Measurements from ENCODE around the gene FRS2. TPM values are rescaled to one million over a fixed set of nuclear protein-coding genes. Genes with fewer than 3 reads are reported as not detected.

Gene FRS2
- total and polyA plus RNA-seq, 10 of the 15 experiments (the other 5 are each of a cell fraction or from before 2014, with no cell fraction given) = 1.1 to 13.1 (median 5.9) TPM

DNA sequence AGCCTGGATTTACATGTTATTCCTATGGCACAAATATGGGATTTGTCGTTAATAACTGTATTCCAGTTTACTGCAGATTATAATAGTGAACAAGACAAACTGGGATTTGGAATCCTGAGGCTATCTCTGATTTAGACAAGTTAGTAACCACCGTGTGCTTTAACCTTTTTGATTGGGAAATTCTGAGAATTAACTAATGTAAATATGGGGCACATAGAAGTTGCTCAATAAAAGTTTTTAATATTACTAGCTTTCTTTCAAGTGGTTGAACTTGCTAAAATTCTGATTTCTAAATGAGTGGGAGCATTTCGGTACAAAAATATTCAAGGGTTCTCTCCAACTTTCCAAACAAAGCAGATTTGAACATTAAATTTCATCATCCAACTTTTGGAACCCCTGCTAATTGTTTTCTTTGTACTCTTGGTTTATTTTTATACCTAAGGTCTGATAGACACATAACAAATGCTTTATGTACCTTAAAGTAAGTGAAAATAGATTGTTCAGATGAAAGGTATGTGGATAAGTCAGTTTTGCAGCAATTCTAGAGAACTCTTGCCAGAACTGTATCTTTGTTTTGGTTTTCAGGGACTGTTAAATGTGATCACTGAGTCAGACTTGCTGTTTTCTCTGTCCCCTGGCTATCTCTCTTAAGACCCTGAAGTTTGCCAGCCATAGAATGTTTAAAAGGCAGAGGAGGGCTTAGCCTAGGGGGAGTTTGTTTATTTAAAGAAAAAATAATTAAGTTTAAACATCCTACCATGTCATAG lies 57.5 kb downstream of the FRS2 start:
- Histone ChIP-seq H3K79me2 (ENCODE audit: control insufficient read depth, insufficient read depth, low read length) (peaks cover 17% of the 10 kb centered on the region), H2AFZ (ENCODE audit: control insufficient read depth, low read depth, low read length) (no peak overlapping the region), H3K4me1 (ENCODE audit: control insufficient read depth, insufficient read depth, low read length) (peaks cover 3% of the 10 kb centered on the region; the same call in 1 of the 2 replicates), H3K9ac (ENCODE audit: control insufficient read depth, insufficient read depth, low read length) (no peak overlapping the region), H3K4me3 (no peak overlapping the region), H3K9me3 (replicated peaks; ENCODE audit: control insufficient read depth, insufficient read depth, low read length) (peaks cover 2% of the 10 kb centered on the region; the same call in 1 of the 3 replicates), H3K27ac (ENCODE audit: control insufficient read depth, insufficient read depth) (no peak overlapping the region), H3K4me2 (ENCODE audit: control insufficient read depth, insufficient read depth) (no peak overlapping the region), H3K36me3 (ENCODE audit: control insufficient read depth in 2 of 2, insufficient read depth in 2 of 2, low read length in 1 of 2) (peaks cover 0 to 3% of the 10 kb centered on the region in 2 experiments; a peak in 2 of 4 replicates), H4K20me1 (ENCODE audit: control insufficient read depth, insufficient read depth) (no peaks in the 10 kb centered on the region), H3K27me3 (replicated peaks in 1 of 2; ENCODE audit: control insufficient read depth in 2 of 2, insufficient read depth in 2 of 2, low read length in 1 of 2) (no peaks in the 10 kb centered on the region)
- ChIA-PET SMC1A (ENCODE audit: uncharacterized antibody, unreplicated experiment) (interaction anchor here (1.0 to 2.2 kb wide), 3 partner anchors 12 to 52 kb away, joined by 3 to 7 read pairs (median 3); no protein-coding TSS in a partner anchor), CTCF (interaction anchor here (1.7 kb wide), 1 partner anchor 12 kb away, joined by 3 read pairs; no protein-coding TSS in a partner anchor), POLR2A (interaction anchor here (0.6 to 1.4 kb wide), 2 partner anchors 26 to 29 kb away, joined by 3 to 4 read pairs; no protein-coding TSS in a partner anchor), RAD21 (ENCODE audit: unreplicated experiment) (interaction anchor here (1.0 kb wide), 1 partner anchor 12 kb away, joined by 3 read pairs; no protein-coding TSS in a partner anchor)
- 33% methylated on average over 3 of the region's 3 CpGs for WGBS (ENCODE audit: insufficient coverage, insufficient replicate concordance, low lambda C conversion rate, missing lambda C conversion rate)
- DNase-seq (ENCODE audit: low read depth, low spot score) = no peak
- no TSS peak for BruUV-seq (replicated peaks)
- ATAC-seq = peak; percentile 26; the same call in 1 of the 3 replicates
- in situ Hi-C loops (cut with MboI) (no loop called here), intact Hi-C loops (cut with micrococcal nuclease; ENCODE audit: unreplicated experiment) (loop anchor here (5.0 kb wide), 1 partner anchor 55 kb away; the partner anchor contains the start of gene FRS2)
- TF ChIP-seq JUNB (IDR thresholded peaks at IDR 0.05) = peak; percentile 32; the same call in 1 of the 2 replicates
- TF ChIP-seq, protein P1, sequence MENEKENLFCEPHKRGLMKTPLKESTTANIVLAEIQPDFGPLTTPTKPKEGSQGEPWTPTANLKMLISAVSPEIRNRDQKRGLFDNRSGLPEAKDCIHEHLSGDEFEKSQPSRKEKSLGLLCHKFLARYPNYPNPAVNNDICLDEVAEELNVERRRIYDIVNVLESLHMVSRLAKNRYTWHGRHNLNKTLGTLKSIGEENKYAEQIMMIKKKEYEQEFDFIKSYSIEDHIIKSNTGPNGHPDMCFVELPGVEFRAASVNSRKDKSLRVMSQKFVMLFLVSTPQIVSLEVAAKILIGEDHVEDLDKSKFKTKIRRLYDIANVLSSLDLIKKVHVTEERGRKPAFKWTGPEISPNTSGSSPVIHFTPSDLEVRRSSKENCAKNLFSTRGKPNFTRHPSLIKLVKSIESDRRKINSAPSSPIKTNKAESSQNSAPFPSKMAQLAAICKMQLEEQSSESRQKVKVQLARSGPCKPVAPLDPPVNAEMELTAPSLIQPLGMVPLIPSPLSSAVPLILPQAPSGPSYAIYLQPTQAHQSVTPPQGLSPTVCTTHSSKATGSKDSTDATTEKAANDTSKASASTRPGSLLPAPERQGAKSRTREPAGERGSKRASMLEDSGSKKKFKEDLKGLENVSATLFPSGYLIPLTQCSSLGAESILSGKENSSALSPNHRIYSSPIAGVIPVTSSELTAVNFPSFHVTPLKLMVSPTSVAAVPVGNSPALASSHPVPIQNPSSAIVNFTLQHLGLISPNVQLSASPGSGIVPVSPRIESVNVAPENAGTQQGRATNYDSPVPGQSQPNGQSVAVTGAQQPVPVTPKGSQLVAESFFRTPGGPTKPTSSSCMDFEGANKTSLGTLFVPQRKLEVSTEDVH (IDR thresholded peaks at IDR 0.05; ENCODE audit: low read depth, partially characterized antibody) = no peak
- TF ChIP-seq BCL11A (IDR thresholded peaks at IDR 0.05; ENCODE audit: low read depth, low read length) = no peak
- TF ChIP-seq RUNX3 (IDR thresholded peaks at IDR 0.05; ENCODE audit: low read length) = peak; percentile 27; the same call in 1 of the 2 replicates
- TF ChIP-seq TCF7 (IDR thresholded peaks at IDR 0.05; ENCODE audit: borderline replicate concordance) = peak; percentile 73
- TF ChIP-seq SMARCA5 (IDR thresholded peaks at IDR 0.05) = no peak
- TF ChIP-seq ZBTB4 (CRISPR knock-in tag; IDR thresholded peaks at IDR 0.05) = no peak
- FAIRE-seq = no peak

All from GM12878 (cell line).